Kidney (tissue), 14 donors: ENCODE measurements around the gene SDHAF2. TPM values are rescaled to one million over a fixed set of nuclear protein-coding genes. Genes with fewer than 3 reads are reported as not detected.

ENCODE experiments used
- DNase-seq, 5 donors: peaks; one replicate each; pipeline ENCODE4 v3.0.0-alpha.2; 2013 to 2020
- FAIRE-seq: peaks from 2 replicates; lab custom pipeline; 2012; peaks lifted over from hg19 to GRCh38; lab: Jason Lieb, UNC
- H3K27ac ChIP-seq, 2 donors: one replicate each; pipeline ENCODE4 v1.7.0; 2013; ENCODE audit warnings: low read depth in 2 of 2, low read length in 2 of 2, inconsistent platforms in 1 of 2
- H3K27me3 ChIP-seq: one replicate; pipeline ENCODE4 v1.7.1; 2013; ENCODE audit warnings: low read length, inconsistent platforms; ENCODE audit not compliant: control insufficient read depth, insufficient read depth
- H3K36me3 ChIP-seq, 3 donors: one replicate each; pipeline versions ENCODE4 v1.7.0 to v1.7.1; 2013; ENCODE audit warnings: low read length in 3 of 3, control low read depth in 1 of 3, inconsistent platforms in 1 of 3; ENCODE audit not compliant: insufficient read depth in 3 of 3, control insufficient read depth in 2 of 3
- H3K4me1 ChIP-seq, 3 donors: one replicate each; pipeline versions ENCODE4 v1.7.0 to v1.7.1; 2013; ENCODE audit warnings: low read length in 3 of 3, inconsistent platforms in 1 of 3, low read depth in 1 of 3; ENCODE audit not compliant: control insufficient read depth in 2 of 3, insufficient read depth in 2 of 3
- H3K4me3 ChIP-seq, 3 donors: one replicate each; pipeline versions ENCODE4 v1.7.0 to v1.8.1; 2013; ENCODE audit warnings: low read length in 3 of 3, control low read depth in 1 of 3, inconsistent platforms in 1 of 3
- H3K9ac ChIP-seq, 3 donors: one replicate each; pipeline versions ENCODE4 v1.7.0 to v1.7.1; 2013; ENCODE audit warnings: low read length in 3 of 3, control low read depth in 1 of 3, inconsistent platforms in 1 of 3
- H3K9me3 ChIP-seq, 3 donors: one replicate each; pipeline versions ENCODE4 v1.7.0 to v1.7.1; 2013; ENCODE audit warnings: low read length in 3 of 3, control low read depth in 1 of 3, inconsistent platforms in 1 of 3; ENCODE audit not compliant: control insufficient read depth in 2 of 3, insufficient read depth in 1 of 3
- CTCF ChIP-seq: IDR thresholded peaks from 3 replicates; pipeline ENCODE4 v1.5.1; 2012; ENCODE audit warnings: mild to moderate bottlenecking, moderate library complexity, borderline replicate concordance; ENCODE audit not compliant: insufficient read depth; ENCODE audit errors: extremely low read depth
- intact Hi-C: fragments of 100-400 bp; cut with DNase I; formaldehyde crosslinking; loops from one replicate; pipeline ENCODE4 v1.11.1; 2022
- polyA plus RNA-seq: library from polyadenylated mRNA; stranded (reverse); fragments of 350-450 nt; fragmentation: Illumina TruSeq; extraction: RNeasy Lipid Tissue Mini Kit (QIAGEN cat#74804); gene quantifications from one replicate; pipeline ENCODE4 v1.2.3, GENCODE V29; 2014; ENCODE audit warnings: low read depth, low replicate concordance; ENCODE audit not compliant: insufficient read depth
- total RNA-seq: library from RNA; stranded (reverse); fragmentation: NEBNext Ultra II Directional; extraction: Animal tissue kit (Norgen Biotek cat#: 25700); gene quantifications from one replicate; pipeline ENCODE4 v1.2.1, GENCODE V29; 2021
- donor health status: control.
- donor health status: control.
- donor health status: control.
- donor health status: control.
- donor health status: control.
- donor health status: DM: yes; HTN: yes; CAD: no.
- donor health status: Normal renal cell carcinoma (clear cell type).

The SDHAF2 gene
- total and polyA plus RNA-seq, 2 donors from 2014 or later, result 40.7 to 77.1 TPM

GRCh38 chr11:61468002-61468401, 38.1 kb downstream of the SDHAF2 start:
- no peaks in the 10 kb centered on the region for H3K4me1 ChIP-seq
- FAIRE-seq, result no peak
- H3K27me3 ChIP-seq, result no peaks in the 10 kb centered on the region
- no peaks in the 10 kb centered on the region for H3K9me3 ChIP-seq
- H3K27ac ChIP-seq, result no peak overlapping the region
- no peak for DNase-seq
- no peak for TF ChIP-seq CTCF
- H3K9ac ChIP-seq, result no peak overlapping the region
- H3K4me3 ChIP-seq, result no peak overlapping the region
- peaks cover 0 to 7% (median 0%) of the 10 kb centered on the region in 3 donors for H3K36me3 ChIP-seq
- intact Hi-C loops, result no loop called here

- intact Hi-C loops, result no loop called here
- DNase-seq, result no peak
- H3K4me1 ChIP-seq, result no peaks in the 10 kb centered on the region
- no peak for FAIRE-seq
- H3K9ac ChIP-seq, result no peak overlapping the region
- H3K27ac ChIP-seq, result peak overlapping the region in 1 of 2 donors; percentile 7
- peaks cover 0 to 7% (median 0%) of the 10 kb centered on the region in 3 donors for H3K36me3 ChIP-seq
- H3K27me3 ChIP-seq, result no peaks in the 10 kb centered on the region
- no peaks in the 10 kb centered on the region for H3K9me3 ChIP-seq
- H3K4me3 ChIP-seq, result no peak overlapping the region
- no peak for TF ChIP-seq CTCF
These were observed 42.4 kb downstream of the SDHAF2 start for GRCh38 chr11:61472282-61472681.

GRCh38 chr11:61472868-61473267, 42.9 kb downstream of the SDHAF2 start:
- no peak for FAIRE-seq
- H3K27ac ChIP-seq, result peak overlapping the region in 1 of 2 donors; percentile 15

More at GRCh38 chr11:61472868-61473267, 42.9 kb downstream of the SDHAF2 start:
- Histone ChIP-seq H3K36me3 (peaks cover 0 to 7% (median 0%) of the 10 kb centered on the region in 3 donors), H3K9ac (no peak overlapping the region), H3K4me3 (no peak overlapping the region), H3K27me3 (no peaks in the 10 kb centered on the region), H3K4me1 (peaks cover 0 to 2% (median 0%) of the 10 kb centered on the region in 3 donors), H3K9me3 (no peaks in the 10 kb centered on the region)
- TF ChIP-seq CTCF, result no peak
- no peak for DNase-seq
- intact Hi-C loops, result no loop called here
